ENCODE data around the gene AFAP1L1.
A peak's percentile ranks its signal among the peaks of the same experiment; 100 is the strongest.

AFAP1L1 gene

GRCh38 chr5:149366169-149366729 lies 94.6 kb downstream of the AFAP1L1 start:
- 71% methylated on average over 1 of the region's 1 CpG for WGBS

GRCh38 chr5:149367249-149367971 lies 95.8 kb downstream of the AFAP1L1 start:
- H4K8ac ChIP-seq (ENCODE audit: low read length): peak overlapping the region; percentile 73
- peaks cover 4% of the 10 kb centered on the region for H3K4me1 ChIP-seq (ENCODE audit: control insufficient read depth, insufficient read depth, low read depth, low read length)
- no peak overlapping the region for H3K14ac ChIP-seq (ENCODE audit: low read length in 2 of 2)
- no peak overlapping the region for H3K27ac ChIP-seq (ENCODE audit: low read length, poor library complexity, severe bottlenecking)
- DNase-seq: peak; percentile 82
- H3K4me3 ChIP-seq (ENCODE audit: insufficient read depth in 1 of 2, low read depth in 1 of 2, low read length in 2 of 2): no peak overlapping the region
- peak overlapping the region; percentile 75 to 80 for H2BK12ac ChIP-seq (ENCODE audit: low read length in 2 of 2)
- H3K9me3 ChIP-seq (ENCODE audit: control insufficient read depth, low read length): no peaks in the 10 kb centered on the region
- H3K23ac ChIP-seq (ENCODE audit: low read length in 2 of 2): no peak overlapping the region
- peak overlapping the region; percentile 45 to 70 for H3K4ac ChIP-seq (ENCODE audit: low read depth in 1 of 2, low read length in 2 of 2)
- no peak overlapping the region for H3K9ac ChIP-seq (ENCODE audit: low read length)
- H3K36me3 ChIP-seq (ENCODE audit: control insufficient read depth in 1 of 2, insufficient read depth in 2 of 2, low read depth in 1 of 2, low read length in 2 of 2): no peaks in the 10 kb centered on the region
- no peak overlapping the region for H3K4me2 ChIP-seq (ENCODE audit: low read length, poor library complexity, severe bottlenecking)
- H3K18ac ChIP-seq (ENCODE audit: low read depth in 1 of 2, low read length in 2 of 2): peak overlapping the region; percentile 46 to 58
- H2BK5ac ChIP-seq (ENCODE audit: low read depth, low read length, poor library complexity, severe bottlenecking): no peak overlapping the region
- H2AK5ac ChIP-seq (ENCODE audit: low read length, severe bottlenecking): no peak overlapping the region
- H3K27me3 ChIP-seq (ENCODE audit: control insufficient read depth in 1 of 2, insufficient read depth in 1 of 2, low read length in 2 of 2): peaks cover 4 to 10% of the 10 kb centered on the region in 2 experiments
- H2BK15ac ChIP-seq (ENCODE audit: low read depth, poor library complexity, severe bottlenecking): peak overlapping the region; percentile 44
- no peak overlapping the region for H2AFZ ChIP-seq (ENCODE audit: low read depth, low read length)
- peak overlapping the region; percentile 37 for H4K91ac ChIP-seq (ENCODE audit: low read length)
- WGBS: 32% methylated on average over 14 of the region's 14 CpGs
- peak overlapping the region; percentile 45 for H2BK120ac ChIP-seq (ENCODE audit: low read depth, low read length)
- H3K79me1 ChIP-seq (replicated peaks; ENCODE audit: low read length, poor library complexity, severe bottlenecking): no peaks in the 10 kb centered on the region

More at GRCh38 chr5:149366169-149366729, 94.6 kb downstream of the AFAP1L1 start:
- H2BK5ac ChIP-seq (ENCODE audit: low read depth, low read length, poor library complexity, severe bottlenecking): no peak overlapping the region
- no peak overlapping the region for H3K4ac ChIP-seq (ENCODE audit: low read depth in 1 of 2, low read length in 2 of 2)
- H3K4me3 ChIP-seq (ENCODE audit: insufficient read depth in 1 of 2, low read depth in 1 of 2, low read length in 2 of 2): no peak overlapping the region
- no peak overlapping the region for H2BK120ac ChIP-seq (ENCODE audit: low read depth, low read length)
- no peak overlapping the region for H2BK15ac ChIP-seq (ENCODE audit: low read depth, poor library complexity, severe bottlenecking)
- no peak overlapping the region for H2BK12ac ChIP-seq (ENCODE audit: low read length in 2 of 2)
- no peak overlapping the region for H2AK5ac ChIP-seq (ENCODE audit: low read length, severe bottlenecking)
- H4K91ac ChIP-seq (ENCODE audit: low read length): no peak overlapping the region
- H3K4me2 ChIP-seq (ENCODE audit: low read length, poor library complexity, severe bottlenecking): no peak overlapping the region
- H3K4me1 ChIP-seq (ENCODE audit: control insufficient read depth, insufficient read depth, low read depth, low read length): peaks cover 4% of the 10 kb centered on the region
- H3K9ac ChIP-seq (ENCODE audit: low read length): no peak overlapping the region
- no peaks in the 10 kb centered on the region for H3K27me3 ChIP-seq (ENCODE audit: control insufficient read depth in 1 of 2, insufficient read depth in 1 of 2, low read length in 2 of 2)
- H3K36me3 ChIP-seq (ENCODE audit: control insufficient read depth in 1 of 2, insufficient read depth in 2 of 2, low read depth in 1 of 2, low read length in 2 of 2): no peaks in the 10 kb centered on the region
- no peaks in the 10 kb centered on the region for H3K9me3 ChIP-seq (ENCODE audit: control insufficient read depth, low read length)
- no peak overlapping the region for H2AFZ ChIP-seq (ENCODE audit: low read depth, low read length)
- no peak overlapping the region for H3K27ac ChIP-seq (ENCODE audit: low read length, poor library complexity, severe bottlenecking)
- no peak for DNase-seq
- H4K8ac ChIP-seq (ENCODE audit: low read length): no peak overlapping the region
- H3K14ac ChIP-seq (ENCODE audit: low read length in 2 of 2): no peak overlapping the region
- no peak overlapping the region for H3K23ac ChIP-seq (ENCODE audit: low read length in 2 of 2)
- H3K18ac ChIP-seq (ENCODE audit: low read depth in 1 of 2, low read length in 2 of 2): no peak overlapping the region
- no peaks in the 10 kb centered on the region for H3K79me1 ChIP-seq (replicated peaks; ENCODE audit: low read length, poor library complexity, severe bottlenecking)

GRCh38 chr5:149367972-149368645 lies 96.5 kb downstream of the AFAP1L1 start:
- Histone ChIP-seq H2AFZ (ENCODE audit: low read depth, low read length) (no peak overlapping the region), H3K9ac (ENCODE audit: low read length) (no peak overlapping the region), H3K79me1 (replicated peaks; ENCODE audit: low read length, poor library complexity, severe bottlenecking) (no peaks in the 10 kb centered on the region), H2BK5ac (ENCODE audit: low read depth, low read length, poor library complexity, severe bottlenecking) (no peak overlapping the region), H3K23ac (ENCODE audit: low read length in 2 of 2) (no peak overlapping the region), H2BK15ac (ENCODE audit: low read depth, poor library complexity, severe bottlenecking) (peak overlapping the region; percentile 0), H3K4me2 (ENCODE audit: low read length, poor library complexity, severe bottlenecking) (no peak overlapping the region), H3K14ac (ENCODE audit: low read length in 2 of 2) (no peak overlapping the region), H2BK12ac (ENCODE audit: low read length in 2 of 2) (peak overlapping the region; percentile 75 to 80), H3K18ac (ENCODE audit: low read depth in 1 of 2, low read length in 2 of 2) (peak overlapping the region; percentile 52 to 57), H4K91ac (ENCODE audit: low read length) (peak overlapping the region; percentile 71), H2AK5ac (ENCODE audit: low read length, severe bottlenecking) (no peak overlapping the region), H3K4me1 (ENCODE audit: control insufficient read depth, insufficient read depth, low read depth, low read length) (peaks cover 4% of the 10 kb centered on the region), H2BK120ac (ENCODE audit: low read depth, low read length) (peak overlapping the region; percentile 45), H3K9me3 (ENCODE audit: control insufficient read depth, low read length) (no peaks in the 10 kb centered on the region), H3K27me3 (ENCODE audit: control insufficient read depth in 1 of 2, insufficient read depth in 1 of 2, low read length in 2 of 2) (peaks cover 4 to 10% of the 10 kb centered on the region in 2 experiments), H3K27ac (ENCODE audit: low read length, poor library complexity, severe bottlenecking) (no peak overlapping the region), H4K8ac (ENCODE audit: low read length) (peak overlapping the region; percentile 73), H3K36me3 (ENCODE audit: control insufficient read depth in 1 of 2, insufficient read depth in 2 of 2, low read depth in 1 of 2, low read length in 2 of 2) (no peaks in the 10 kb centered on the region), H3K4me3 (ENCODE audit: insufficient read depth in 1 of 2, low read depth in 1 of 2, low read length in 2 of 2) (no peak overlapping the region), H3K4ac (ENCODE audit: low read depth in 1 of 2, low read length in 2 of 2) (peak overlapping the region in 1 of 2 experiments; percentile 45)
- no peak for DNase-seq
- 95% methylated on average over 22 of the region's 22 CpGs for WGBS

GRCh38 chr5:149370878-149371277 lies 99.2 kb downstream of the AFAP1L1 start:
- no peak overlapping the region for H2AK5ac ChIP-seq (ENCODE audit: low read length, severe bottlenecking)
- H3K36me3 ChIP-seq (ENCODE audit: control insufficient read depth in 1 of 2, insufficient read depth in 2 of 2, low read depth in 1 of 2, low read length in 2 of 2): no peaks in the 10 kb centered on the region

More at GRCh38 chr5:149370878-149371277, 99.2 kb downstream of the AFAP1L1 start:
- H3K14ac ChIP-seq (ENCODE audit: low read length in 2 of 2): no peak overlapping the region
- WGBS: 85% methylated on average over 2 of the region's 2 CpGs
- peaks cover 4% of the 10 kb centered on the region for H3K4me1 ChIP-seq (ENCODE audit: control insufficient read depth, insufficient read depth, low read depth, low read length)
- no peak overlapping the region for H3K18ac ChIP-seq (ENCODE audit: low read depth in 1 of 2, low read length in 2 of 2)
- H2BK15ac ChIP-seq (ENCODE audit: low read depth, poor library complexity, severe bottlenecking): peak overlapping the region; percentile 54
- H2BK120ac ChIP-seq (ENCODE audit: low read depth, low read length): no peak overlapping the region
- no peak overlapping the region for H3K9ac ChIP-seq (ENCODE audit: low read length)
- H4K8ac ChIP-seq (ENCODE audit: low read length): peak overlapping the region; percentile 12
- no peak overlapping the region for H3K4me3 ChIP-seq (ENCODE audit: insufficient read depth in 1 of 2, low read depth in 1 of 2, low read length in 2 of 2)
- H2BK12ac ChIP-seq (ENCODE audit: low read length in 2 of 2): peak overlapping the region in 1 of 2 experiments; percentile 6
- no peak overlapping the region for H2BK5ac ChIP-seq (ENCODE audit: low read depth, low read length, poor library complexity, severe bottlenecking)
- H3K27ac ChIP-seq (ENCODE audit: low read length, poor library complexity, severe bottlenecking): no peak overlapping the region
- H2AFZ ChIP-seq (ENCODE audit: low read depth, low read length): no peak overlapping the region
- H3K4ac ChIP-seq (ENCODE audit: low read depth in 1 of 2, low read length in 2 of 2): no peak overlapping the region
- H3K27me3 ChIP-seq (ENCODE audit: control insufficient read depth in 1 of 2, insufficient read depth in 1 of 2, low read length in 2 of 2): peaks cover 4 to 10% of the 10 kb centered on the region in 2 experiments
- no peak overlapping the region for H3K4me2 ChIP-seq (ENCODE audit: low read length, poor library complexity, severe bottlenecking)
- H3K79me1 ChIP-seq (replicated peaks; ENCODE audit: low read length, poor library complexity, severe bottlenecking): no peaks in the 10 kb centered on the region
- DNase-seq: no peak
- no peak overlapping the region for H3K23ac ChIP-seq (ENCODE audit: low read length in 2 of 2)
- H3K9me3 ChIP-seq (ENCODE audit: control insufficient read depth, low read length): no peaks in the 10 kb centered on the region
- no peak overlapping the region for H4K91ac ChIP-seq (ENCODE audit: low read length)
